GM06990 (cell line): ENCODE measurements around the gene ADGRB2.

Source experiments
- DNase-seq: peaks from one replicate; pipeline ENCODE4 v3.0.0-alpha.2; 2011; ENCODE audit not compliant: insufficient read length; ENCODE audit errors: extremely low read depth
- H3K27me3 ChIP-seq: replicated peaks from 2 replicates; pipeline ENCODE4 v1.6.0; 2011; ENCODE audit warnings: low read length; ENCODE audit not compliant: control insufficient read depth, insufficient read depth
- H3K36me3 ChIP-seq: 2 replicates; pipeline ENCODE4 v1.5.1; 2011; ENCODE audit warnings: low read length; ENCODE audit not compliant: control insufficient read depth, insufficient read depth
- H3K4me3 ChIP-seq: replicated peaks from 2 replicates; pipeline ENCODE4 v1.5.1; 2011; ENCODE audit warnings: low read depth, mild to moderate bottlenecking, control low read depth, low read length
- CTCF ChIP-seq: IDR thresholded peaks from 2 replicates; pipeline ENCODE4 v1.5.1; 2011; ENCODE audit warnings: low read length, control low read depth, mild to moderate bottlenecking, inconsistent platforms; ENCODE audit not compliant: insufficient read depth, poor library complexity, severe bottlenecking

The ADGRB2 gene

GRCh38 chr1:31677401-31677800 lies 86.7 kb downstream of the ADGRB2 start:
- Histone ChIP-seq H3K4me3 (no peak overlapping the region), H3K36me3 (no peaks in the 10 kb centered on the region), H3K27me3 (no peaks in the 10 kb centered on the region; the same call in 1 of the 2 replicates)
- no peak for TF ChIP-seq CTCF
- DNase-seq: no peak
